Measurements from ENCODE around the gene ASF1B.
"Not testable (repeated sequence)": the region's sequence is repeated elsewhere in the genome, so short reads cannot be mapped to it uniquely, and the experiment has no call there.

ASF1B gene

GRCh38 chr19:14159059-14159458, 22.7 kb upstream of the ASF1B start:
- DNase-seq, result no peak

DNA sequence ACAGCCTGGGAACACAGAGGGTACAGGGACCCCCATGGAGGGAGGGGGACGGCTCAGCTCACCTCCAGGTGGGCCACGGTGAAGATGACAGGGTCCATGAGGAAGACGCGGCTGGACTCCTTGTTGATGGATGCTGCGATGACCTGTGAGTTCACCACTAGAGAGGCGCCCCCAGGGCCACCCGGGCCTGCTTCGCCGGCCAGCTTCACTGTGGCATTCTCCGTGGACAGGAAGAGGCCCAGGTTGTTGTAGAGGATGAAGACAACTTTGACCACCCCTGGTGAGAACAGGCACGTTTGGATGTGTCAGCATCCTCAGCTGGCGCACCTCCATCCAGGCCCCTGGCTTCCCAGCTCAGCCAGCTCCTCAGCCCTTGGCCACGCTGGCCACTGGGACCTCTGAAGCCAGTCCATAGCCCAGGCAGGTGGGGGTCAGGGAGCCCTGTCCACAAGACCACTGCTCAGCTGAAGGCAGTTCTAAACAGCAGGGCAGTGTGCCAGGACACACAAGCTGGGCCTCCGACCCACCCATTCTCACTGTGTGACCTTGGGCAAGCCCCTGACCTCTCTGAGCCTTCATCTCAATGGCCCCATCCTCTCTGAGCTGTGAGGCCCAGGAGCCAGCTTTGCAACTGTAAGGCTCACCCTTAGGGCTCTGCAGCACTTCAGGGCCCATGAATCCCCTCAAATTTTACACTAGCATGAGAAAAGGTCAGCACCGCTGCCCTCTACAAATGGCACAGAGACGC, 22.1 kb upstream of the ASF1B start:
- DNase-seq, result no peak

GRCh38 chr19:14156971-14157717, 20.8 kb upstream of the ASF1B start:
- no peak for DNase-seq

DNA sequence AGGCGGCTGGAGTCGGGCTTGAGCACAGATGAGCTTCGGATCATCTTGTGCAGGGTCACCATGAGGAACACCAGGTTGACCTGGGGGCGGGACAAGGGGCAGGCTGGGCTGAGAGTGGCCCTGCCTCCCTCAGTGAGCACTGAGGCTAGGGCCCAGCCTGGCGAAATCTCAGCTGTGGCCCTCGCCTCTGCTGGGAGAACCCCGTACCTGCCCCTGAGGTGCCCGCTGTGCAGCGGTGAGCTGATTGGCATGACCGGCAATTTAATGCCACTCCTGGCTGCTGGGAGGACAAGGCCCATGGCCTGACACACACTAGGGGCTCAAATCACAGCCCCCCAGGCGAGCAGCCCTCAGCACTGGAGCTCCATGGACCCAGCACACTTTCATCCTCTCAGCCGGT, 19.7 kb upstream of the ASF1B start:
- no peak for DNase-seq

DNA sequence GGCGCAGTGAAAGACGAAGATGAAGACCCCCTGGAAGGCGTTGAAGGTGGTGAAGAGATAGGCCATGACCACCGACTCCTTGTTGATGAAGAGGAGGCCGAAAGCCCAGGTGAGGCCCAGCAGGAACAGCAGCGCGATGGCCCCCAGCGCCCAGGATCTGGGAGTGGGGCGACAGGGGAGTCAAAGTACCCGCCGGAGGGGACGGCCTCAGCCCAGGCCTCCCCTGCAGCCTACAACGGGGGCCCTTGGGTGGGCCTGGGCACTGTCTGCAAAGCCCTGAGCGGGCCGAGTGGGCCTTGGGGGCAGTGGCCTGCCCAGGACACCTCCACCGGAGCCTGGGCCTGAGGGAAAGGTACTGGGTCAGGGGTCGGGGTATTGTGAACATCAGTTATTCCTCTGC, 19.0 kb upstream of the ASF1B start:
- DNase-seq, result no peak

GRCh38 chr19:14152713-14153112, 16.3 kb upstream of the ASF1B start:
- DNase-seq, result no peak

DNA sequence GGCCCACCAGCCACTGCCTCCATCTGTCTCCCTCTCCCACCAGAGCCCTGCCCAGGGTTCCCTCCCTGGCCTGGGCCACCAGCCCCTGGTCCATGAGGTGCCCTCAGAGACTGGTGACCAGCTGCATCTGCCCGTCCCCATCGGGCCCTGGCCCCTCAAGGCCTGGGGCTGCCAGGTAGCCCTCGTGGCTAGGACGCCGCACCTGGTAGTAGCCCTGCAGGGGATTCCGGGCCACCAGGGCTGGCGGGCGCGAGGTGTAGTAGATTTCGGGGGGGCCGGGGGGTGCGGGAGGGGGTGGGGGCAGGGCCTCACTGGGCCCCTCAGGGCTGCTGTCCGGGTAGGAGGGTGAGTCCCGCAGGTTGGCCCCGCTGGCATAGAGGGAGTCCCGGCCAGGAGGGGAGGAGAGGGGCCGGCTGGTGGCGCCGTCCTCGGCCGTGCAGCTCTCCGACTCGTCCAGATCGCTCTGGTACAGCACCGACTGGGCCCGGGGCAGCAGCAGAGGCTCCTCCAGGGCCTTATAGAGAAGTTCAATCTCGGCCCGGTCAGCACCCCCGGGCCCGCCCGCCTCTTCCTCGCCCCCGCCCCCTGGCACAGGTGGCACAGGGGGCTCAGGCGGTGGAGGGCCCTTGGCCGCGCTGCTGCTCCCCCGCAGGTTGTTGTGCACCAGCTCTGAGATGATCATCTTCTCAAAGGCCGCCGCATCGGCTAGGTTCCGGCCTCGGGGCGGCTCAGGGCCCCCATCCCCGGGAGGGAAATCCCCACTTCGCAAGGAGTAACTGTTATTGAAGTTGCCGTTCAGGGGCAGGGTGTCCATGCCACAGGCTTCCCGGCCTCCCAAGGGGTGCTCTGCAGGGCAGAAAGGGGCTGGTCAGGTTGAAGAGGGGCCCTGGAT, 14.6 kb upstream of the ASF1B start:
- DNase-seq, result no peak

GRCh38 chr19:14150041-14150769, 13.8 kb upstream of the ASF1B start:
- DNase-seq, result no peak

DNA sequence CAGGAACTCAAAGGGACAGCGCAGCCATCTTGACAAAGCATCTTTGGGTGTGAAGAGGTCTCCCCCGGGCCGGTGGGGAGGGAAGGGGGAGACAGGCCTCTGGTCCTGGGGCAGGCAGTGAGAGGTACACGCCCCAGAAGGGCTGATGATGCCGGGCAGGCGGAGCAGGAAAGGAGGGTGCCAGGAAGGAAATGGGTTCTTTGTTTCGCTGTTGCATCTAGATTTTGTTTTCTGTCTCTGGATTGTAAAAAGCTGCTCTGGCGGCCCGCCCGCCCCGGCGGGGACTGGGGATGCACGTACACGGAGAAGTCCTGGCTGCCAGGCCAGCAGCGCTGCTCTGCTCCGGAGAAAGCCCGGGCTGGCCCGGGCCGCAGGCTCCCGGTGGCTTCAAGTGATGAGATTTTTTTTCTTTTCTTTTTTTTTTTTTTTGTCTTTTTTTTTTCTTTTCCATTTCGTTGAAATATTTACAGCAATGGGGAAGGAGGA, 13.2 kb upstream of the ASF1B start:
- no peak for DNase-seq

GRCh38 chr19:14148751-14149410, 12.5 kb upstream of the ASF1B start:
- DNase-seq, result no peak

GRCh38 chr19:14147797-14148605, 11.6 kb upstream of the ASF1B start:
- no peak for DNase-seq

DNA sequence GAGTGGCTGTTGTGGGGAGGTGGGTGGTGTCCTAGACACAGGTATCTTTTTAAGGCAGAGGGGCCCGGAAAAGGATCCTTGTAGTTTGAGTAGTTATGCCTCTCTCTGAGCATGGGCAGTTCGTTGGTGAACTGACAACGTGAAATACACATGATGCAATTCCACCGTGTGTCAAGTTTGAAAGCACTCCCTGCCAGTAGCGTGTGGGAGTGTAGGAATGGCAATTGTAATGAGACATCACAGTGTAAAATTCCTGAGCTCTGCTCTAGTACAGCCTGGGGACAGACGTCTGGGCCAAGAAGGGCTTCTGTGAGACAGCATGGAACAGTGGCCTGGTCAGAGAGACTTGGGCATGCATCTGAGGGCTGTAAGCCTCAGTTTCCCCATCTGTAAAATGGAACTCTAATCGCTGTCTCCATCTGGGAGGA, 10.4 kb upstream of the ASF1B start:
- DNase-seq, result no peak

DNA sequence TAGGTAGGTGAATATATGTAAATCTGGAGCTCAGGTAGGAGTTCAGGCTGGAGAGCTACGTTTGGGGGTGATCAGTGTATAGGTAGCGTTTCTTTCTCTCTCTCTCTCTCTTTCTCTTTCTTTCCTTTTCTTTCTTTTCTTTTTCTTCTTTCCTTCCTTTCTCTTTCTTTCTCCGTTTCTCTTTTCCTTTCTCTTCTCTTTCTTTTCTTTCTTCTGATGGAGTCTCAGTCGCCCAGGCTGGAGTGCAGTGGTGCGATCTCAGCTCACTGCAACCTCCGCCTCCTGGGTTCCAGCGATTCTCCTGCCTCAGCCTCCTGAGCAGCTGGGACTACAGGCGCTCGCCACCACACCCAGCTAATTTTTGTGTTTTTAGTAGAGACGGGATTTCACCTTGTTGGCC, 9.8 kb upstream of the ASF1B start:
- DNase-seq, result not testable (repeated sequence)

GRCh38 chr19:14145381-14145780, 9.0 kb upstream of the ASF1B start:
- DNase-seq, result no peak

GRCh38 chr19:14142262-14143190, 6.1 kb upstream of the ASF1B start:
- DNase-seq, result no peak

GRCh38 chr19:14141041-14141440, 4.7 kb upstream of the ASF1B start:
- DNase-seq, result no peak

DNA sequence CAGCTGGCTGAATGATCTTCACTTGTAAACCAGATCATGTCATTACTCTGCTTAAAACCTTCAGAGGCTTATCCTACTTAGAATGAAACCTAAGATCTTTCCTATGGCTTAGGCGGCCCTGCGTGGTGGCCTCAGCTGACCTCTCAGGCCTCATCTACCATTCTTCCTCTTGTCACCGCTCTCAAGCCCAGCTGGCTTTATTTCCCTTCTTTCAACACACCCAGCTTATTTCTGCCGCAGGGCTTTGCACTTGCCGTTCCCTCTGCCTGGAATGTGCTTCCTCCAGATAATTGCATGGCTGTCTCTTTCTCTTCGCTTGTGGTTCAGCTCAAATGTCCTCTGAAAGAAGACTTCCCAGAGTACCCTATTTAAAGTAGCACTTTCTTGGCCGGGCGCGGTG, 3.6 kb upstream of the ASF1B start:
- no peak for DNase-seq

DNA sequence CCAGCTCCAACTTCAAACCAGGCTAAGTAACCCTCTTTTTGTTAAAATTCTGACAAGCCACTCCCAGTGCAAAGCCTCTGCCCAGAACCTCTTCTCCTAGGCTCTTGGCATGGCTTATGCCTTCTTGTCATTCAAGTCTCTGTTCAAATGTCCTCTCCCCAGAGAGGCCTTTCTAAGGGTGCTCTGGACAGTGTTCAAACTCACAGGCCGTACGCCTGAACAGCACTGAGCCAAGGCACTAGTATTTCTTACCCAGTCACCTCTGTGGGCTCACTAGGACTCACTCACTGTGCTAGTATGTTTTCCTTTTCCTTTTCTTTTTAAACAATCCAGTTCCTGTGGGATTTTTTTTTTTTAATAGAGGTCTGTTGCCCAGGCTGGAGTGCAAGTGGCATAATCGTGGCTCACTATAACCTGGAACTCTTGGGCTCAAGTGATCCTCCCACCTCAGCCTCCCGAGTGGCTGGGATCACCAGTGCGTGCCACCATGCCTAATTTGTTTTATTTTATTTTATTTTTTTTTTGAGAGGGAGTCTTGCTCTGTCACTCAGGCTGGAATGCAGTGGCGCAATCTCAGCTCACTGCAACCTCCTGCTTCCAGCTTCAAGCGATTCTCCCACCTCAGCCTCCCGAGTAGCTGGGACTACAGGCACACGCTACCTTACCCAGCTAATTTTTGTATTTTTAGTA, 2.3 kb upstream of the ASF1B start:
- DNase-seq, result no peak

- no peak for DNase-seq
These were observed 342 bp downstream of the ASF1B start for GRCh38 chr19:14135985-14136508.
